ENCODE measurements around the gene LRRIQ3.

LRRIQ3 gene

DNA sequence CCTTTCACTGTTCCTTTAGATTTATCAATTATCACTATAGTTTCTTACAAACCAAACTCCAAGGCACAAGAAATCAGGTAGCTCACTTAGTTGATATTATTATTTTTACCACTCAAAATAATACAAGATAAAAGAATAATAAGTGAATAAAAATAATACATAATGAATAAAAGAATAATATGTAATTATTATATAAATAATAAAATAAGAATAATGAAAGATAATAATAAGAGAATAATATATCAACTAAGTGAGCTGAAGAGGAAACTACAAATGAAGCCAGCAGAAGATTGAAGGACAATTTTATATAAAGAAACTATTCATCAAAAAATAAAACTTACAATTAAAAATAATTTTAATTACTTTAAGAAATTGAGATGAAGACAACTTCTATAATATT is 90.6 kb downstream of the LRRIQ3 start:
- no peak for DNase-seq (ENCODE audit: low read depth, low spot score)

- DNase-seq (ENCODE audit: low read depth, low spot score), result no peak
Measured at GRCh38 chr1:74091371-74091770, 106.6 kb downstream of the LRRIQ3 start.

- DNase-seq (ENCODE audit: low read depth, low spot score), result no peak
Measured at GRCh38 chr1:74083128-74083527, 114.8 kb downstream of the LRRIQ3 start.

- DNase-seq (ENCODE audit: low read depth, low spot score), result no peak
Measured at GRCh38 chr1:74065081-74065480, 132.9 kb downstream of the LRRIQ3 start.

DNA sequence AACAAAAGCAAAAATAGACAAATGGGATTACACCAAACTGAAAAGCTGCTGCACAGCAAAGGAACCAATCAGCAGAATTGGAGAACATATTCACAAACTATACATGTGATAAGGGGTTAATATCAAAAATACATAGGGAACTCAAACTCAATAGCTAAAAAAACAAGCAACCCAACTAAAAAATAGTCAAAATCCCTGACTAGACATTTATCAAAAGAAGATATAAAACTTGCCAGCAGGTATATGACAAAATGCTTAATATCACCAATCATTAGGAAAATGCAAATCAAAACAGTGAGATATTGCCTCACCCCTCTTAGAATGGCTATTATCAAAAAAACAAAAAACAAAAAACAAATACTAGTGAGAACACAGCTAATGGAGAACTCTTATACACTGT is 140.3 kb downstream of the LRRIQ3 start:
- no peak for DNase-seq (ENCODE audit: low read depth, low spot score)

DNA sequence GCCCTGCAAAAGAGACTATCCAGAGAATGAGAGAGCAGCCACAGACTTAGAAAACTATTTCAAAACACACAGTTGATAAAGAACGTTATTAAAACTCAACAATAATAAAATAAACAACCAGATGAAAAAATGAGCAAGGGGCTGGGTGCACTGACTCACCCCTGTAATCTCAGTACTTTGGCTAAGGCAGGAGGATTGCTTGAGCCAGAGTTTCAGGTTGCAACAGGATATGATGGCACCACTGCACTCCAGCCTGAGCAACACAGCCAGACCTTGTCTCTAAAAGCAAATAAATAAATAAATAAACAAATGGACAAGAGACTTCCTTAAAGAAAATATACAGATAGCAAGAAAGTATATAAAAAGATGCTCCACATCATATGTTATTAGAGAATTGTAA is 144.6 kb downstream of the LRRIQ3 start:
- DNase-seq (ENCODE audit: low read depth, low spot score), result no peak

DNA sequence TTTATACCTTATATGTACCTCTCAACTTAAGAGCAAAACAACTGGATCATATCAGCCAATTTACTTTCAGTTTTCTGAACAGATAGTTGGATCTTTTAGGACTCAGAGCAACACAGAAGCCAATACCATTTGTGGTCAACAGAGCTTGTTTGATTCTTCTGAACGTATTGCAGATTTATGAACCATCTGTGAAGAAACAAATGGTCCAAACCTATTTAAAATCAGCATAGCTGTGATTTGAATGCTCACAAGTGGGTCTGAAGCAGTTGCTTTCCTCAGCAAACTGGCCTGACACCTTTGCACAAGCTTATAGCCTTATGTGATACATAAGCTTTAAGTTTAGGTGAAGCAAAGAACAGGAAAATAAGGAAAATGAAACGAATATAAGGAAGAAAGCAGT is 147.6 kb downstream of the LRRIQ3 start:
- no peak for DNase-seq (ENCODE audit: low read depth, low spot score)

DNA sequence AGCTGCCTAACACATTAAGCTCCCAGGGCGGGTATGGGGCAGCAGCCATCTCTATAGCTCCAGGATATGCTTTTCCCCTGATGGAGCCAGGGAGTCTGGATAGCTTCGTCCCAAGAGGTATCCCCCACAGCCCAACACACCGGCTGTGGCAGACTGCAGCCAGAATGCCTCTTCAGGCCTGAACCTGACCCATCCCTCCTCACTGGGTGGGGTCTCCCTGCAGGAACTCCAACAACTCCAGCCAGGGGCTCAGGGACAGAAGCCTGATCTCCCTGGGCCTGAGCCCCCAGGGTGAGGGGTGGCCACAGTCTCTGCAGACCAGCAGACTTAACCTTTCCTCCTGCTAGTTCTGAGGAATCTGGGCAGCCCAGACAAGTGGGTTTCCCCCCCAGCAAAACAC is 159.9 kb downstream of the LRRIQ3 start:
- DNase-seq (ENCODE audit: low read depth, low spot score), result no peak

- DNase-seq (ENCODE audit: low read depth, low spot score), result no peak
Measured at GRCh38 chr1:74012583-74012982, 185.4 kb downstream of the LRRIQ3 start.

- no peak for DNase-seq (ENCODE audit: low read depth, low spot score)
Measured at GRCh38 chr1:74011736-74012135, 186.2 kb downstream of the LRRIQ3 start.

DNA sequence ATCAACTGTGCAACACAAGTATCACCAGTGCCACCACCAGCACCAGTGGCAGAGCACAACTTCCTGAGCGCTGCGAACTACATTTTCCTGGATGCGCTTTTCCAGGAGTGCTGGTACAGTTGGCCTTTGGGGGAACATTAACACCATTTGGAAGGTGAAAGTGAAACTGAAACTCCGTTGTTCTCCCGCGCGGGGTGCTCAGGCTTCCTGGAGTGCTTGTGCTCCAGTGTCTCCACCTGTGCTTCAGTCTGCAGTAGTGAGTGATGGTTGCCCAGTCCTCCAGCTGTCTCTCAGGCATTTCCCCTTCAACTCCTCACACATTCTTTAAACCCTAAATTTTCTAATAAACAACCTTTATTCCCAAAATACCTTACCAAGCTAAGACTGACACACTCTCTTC is 187.8 kb downstream of the LRRIQ3 start:
- no peak for DNase-seq (ENCODE audit: low read depth, low spot score)

GRCh38 chr1:74005533-74005932 is 192.4 kb downstream of the LRRIQ3 start:
- DNase-seq (ENCODE audit: low read depth, low spot score), result no peak

DNA sequence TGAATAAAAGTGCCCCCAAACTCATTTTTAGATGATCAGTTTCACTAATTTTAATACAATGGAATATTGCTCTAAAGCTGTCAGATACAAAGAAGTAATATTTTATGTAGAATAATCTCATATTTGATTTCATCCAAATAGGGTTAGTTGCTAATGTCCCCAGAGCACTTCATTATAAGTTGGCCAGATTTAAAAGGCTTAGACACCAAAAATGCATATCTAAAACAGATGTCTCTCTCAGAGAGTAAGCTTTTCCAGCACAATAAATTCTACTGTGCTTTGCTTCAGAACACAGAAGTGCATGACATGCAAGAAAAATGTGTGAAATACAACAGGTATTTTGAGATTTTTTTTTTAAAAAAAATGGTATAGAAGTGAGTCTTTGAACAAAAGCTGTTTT is 194.2 kb downstream of the LRRIQ3 start:
- DNase-seq (ENCODE audit: low read depth, low spot score), result no peak

DNA sequence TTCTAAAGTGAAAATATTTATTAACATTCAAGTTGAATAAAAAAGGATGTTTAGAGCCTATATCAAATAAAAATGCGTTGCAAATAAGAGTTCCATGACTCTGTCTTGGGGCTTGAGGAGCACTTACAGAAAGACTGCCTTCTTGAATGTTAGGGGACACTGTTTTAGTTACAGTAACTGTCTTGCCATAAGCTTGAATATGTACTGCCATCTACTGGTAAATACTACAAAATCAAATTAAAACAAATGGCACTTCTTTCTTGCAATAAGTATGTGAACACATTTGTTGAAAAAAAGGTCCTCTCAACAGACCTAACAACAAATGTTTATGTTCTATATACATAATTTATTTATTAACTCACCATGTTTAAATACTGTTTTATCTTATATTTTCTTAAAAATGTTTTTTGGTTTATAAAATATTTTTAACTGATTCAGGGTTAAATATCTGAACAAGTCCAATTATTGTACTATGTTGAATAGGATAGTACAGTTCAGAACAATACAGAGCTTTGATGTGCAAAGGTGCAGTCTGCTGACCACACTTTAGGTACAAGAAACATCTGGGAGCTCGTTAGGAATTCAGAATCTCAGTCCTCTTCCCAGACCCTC is 199.5 kb downstream of the LRRIQ3 start:
- no peak for DNase-seq (ENCODE audit: low read depth, low spot score)

GRCh38 chr1:73980324-73981040 is 217.5 kb downstream of the LRRIQ3 start:
- no peak for DNase-seq (ENCODE audit: low read depth, low spot score)

GRCh38 chr1:73979684-73980083 is 218.3 kb downstream of the LRRIQ3 start:
- DNase-seq (ENCODE audit: low read depth, low spot score), result no peak

GRCh38 chr1:73978964-73979363 is 219.0 kb downstream of the LRRIQ3 start:
- no peak for DNase-seq (ENCODE audit: low read depth, low spot score)
